NCI-H2196 treated with DMSO at 0.1 percent for 48 hours (cell line): ENCODE results near the gene COP1.

ENCODE experiments used
- DNase-seq: peaks from one replicate; lab custom pipeline; 2025; ENCODE audit not compliant: unreplicated experiment; lab: John Stamatoyannopoulos, UW

The COP1 gene

GRCh38 chr1:175978476-175978875, 228.6 kb downstream of the COP1 start:
- DNase-seq = no peak

DNA sequence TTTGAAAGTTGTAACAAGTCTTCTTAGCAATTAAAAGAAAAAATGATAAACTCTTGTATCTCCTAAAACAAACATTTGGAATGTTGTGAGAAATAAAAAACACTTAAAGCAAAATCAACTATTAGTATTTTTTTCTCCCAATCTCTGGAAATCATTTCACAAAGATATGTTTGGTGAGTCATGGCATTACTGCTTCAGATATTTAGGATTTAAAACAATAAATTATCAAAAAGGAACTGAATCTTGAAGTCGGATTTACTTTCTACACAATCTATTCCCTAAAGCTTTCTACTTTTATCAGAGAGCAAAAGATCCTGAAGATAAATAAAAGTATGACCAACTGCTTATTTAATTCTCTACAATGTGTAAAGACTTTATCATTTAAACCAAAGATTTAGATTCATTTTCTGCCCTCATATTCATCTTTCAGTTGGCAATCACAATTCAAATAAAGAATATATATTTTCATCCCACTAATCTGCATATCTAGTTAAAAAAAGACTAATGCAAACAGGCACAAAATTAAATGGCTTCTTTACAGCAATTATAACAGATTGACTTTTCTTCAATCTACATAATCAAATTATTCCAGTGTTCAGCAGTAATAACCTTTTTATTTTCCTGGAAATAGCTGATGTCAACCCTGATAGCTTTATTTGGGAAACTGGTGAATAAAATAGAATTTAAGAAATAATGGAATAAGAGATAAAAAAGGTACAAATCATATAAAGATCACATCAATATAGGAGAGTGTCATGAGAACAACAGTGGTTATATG, 230.0 kb downstream of the COP1 start:
- DNase-seq = no peak

DNA sequence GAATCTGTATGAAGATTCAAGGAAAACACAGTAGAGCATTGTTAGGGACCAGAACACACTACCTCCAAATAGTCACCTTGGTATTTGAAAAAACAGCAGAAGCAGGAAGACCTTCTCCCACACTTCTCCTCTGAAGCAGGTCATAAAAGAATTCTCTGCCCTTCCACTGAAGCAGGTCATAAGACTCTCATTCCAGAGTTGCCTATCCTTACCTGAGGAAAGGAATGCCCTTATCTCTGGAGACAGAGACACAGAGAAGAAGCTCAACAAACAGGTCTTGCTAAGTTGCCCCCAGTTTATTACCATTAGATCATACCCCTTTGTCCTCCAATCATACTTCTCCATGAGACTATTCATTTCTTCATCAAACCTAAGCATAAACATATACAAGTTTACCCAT, 237.9 kb downstream of the COP1 start:
- no peak for DNase-seq

DNA sequence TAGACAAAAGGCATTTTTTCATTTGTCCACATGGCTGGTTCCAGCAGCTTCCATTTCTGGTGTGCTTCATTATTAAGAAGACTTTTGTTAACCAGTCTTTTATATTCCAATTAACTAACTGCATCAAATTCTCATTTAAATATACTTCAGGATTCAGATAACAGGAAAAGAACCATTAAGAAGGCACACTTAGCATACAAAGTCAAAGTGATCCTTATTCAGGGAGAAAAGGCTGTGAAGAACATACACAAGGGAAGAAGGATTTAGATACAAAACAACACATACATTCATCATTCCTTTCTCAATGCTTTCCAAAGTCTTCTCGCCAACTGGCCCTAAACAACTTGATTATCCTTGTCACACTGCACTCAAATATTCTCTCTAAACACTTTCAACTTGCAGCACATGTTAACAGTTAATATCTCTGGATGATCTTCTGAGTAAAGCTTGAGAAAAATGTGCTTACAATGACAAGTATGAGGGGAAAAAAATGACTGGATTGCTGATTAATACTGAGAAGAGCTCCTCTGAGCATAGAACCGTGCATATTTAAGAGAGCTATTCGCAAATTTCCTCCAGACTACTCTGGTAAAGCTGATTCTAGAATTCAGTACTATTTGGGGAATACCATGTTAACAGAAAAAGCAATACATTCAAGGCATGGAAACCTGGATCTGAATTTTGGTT, 238.5 kb downstream of the COP1 start:
- no peak for DNase-seq

GRCh38 chr1:175963740-175964139, 243.3 kb downstream of the COP1 start:
- no peak for DNase-seq

DNA sequence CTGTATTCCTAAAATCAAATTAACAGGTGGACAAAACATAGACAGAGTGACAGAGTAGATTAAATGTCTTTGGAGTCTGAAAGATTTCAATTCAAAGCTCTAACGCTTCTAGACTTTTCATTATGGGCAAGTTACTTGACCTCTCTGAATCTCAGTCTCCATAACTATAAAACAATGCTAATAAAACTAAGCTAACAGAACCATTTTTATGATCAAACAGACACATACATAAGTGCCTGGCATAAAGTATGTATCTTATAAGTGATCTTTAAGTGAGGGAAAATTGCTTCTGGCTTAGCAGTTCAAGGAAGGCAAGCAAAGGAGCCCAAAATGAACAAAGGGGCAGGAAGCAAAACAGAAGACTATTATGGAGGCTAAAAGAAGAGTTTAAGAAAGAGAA, 246.9 kb downstream of the COP1 start:
- DNase-seq = no peak

DNA sequence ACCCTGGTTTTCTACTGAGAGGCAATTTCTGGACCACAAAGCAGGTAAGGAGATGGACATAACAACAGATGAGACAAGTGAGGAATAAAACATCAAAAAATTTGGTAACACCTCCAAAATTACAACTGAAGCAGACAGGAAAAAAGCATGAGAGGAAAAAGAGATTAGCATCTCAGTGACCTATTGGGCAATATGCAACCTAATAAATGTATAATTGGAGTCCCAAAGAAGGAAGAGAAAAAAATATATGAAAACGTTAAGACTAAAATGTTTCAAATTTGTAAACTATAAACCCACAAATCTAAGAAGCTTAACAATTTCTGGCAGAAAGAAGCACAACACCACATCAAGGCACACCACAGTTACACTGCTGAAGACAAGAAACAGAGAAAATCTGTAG, 255.5 kb downstream of the COP1 start:
- DNase-seq = no peak

- DNase-seq = no peak
These were observed 259.3 kb downstream of the COP1 start for GRCh38 chr1:175947771-175948170.

GRCh38 chr1:175944591-175944990, 262.5 kb downstream of the COP1 start:
- no peak for DNase-seq

DNA sequence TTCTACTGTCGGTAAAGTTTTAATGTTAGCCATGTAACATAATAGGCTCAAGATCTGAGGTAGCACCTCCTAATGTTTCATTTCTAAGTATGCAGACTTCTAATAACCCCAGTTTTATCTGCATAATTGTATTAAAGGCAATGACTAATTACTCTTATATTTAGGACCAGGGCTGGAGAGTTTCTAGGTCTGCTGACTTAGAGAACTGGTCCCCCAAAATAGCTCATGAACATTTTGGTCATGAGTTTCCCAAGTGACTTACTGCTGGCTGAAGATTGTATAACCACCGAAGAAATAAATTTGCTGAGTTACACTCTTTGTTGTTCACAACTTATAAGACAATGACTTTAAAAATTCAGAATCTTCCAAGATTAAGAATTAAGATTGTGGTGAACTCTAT, 265.9 kb downstream of the COP1 start:
- no peak for DNase-seq

- no peak for DNase-seq
These were observed 270.4 kb downstream of the COP1 start for GRCh38 chr1:175936736-175937135.

DNA sequence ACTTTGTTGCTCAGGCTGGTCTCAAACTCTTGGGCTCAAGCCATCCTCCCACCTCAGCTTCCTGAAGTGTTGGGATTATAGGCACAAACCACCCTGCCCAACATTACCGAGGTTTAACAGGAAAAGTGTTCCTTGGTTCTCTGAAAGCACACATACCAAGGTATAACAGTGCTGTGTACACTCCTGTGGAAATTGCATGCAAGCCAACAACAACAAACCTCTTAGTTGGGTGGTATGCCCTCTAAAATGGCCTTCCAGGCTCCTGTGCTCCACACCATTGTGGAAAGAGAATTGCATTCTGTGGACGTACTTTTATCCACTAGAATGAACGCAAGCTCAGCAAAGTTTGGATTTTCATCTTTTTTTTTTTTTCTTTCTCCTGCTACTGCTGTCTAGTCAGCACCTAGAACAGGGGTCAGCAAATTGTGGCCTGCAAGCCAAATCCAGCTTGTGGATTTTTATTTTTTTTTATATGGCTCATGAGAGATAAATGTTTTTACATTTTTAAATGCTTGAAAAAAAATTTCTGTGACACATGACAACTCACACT, 271.4 kb downstream of the COP1 start:
- DNase-seq = no peak

DNA sequence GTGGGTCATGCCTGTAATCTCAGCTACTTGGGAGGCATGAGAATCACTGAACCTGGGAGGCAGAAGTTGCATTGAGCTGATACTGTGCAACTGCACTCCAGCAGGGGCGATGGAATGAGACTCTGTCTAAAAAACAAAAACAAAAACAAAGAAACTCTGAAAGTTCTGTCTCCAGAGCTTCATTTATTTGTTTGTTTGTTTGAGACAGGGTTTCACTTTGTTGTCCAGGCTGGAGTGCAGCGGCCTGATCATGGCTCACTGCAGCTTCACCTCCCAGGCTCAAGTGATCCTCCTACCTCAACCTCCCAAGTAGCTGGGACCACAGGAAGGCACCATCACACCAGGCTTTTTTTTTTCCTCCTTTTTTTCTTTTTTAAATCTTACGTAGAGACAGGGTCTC, 271.9 kb downstream of the COP1 start:
- DNase-seq = no peak

DNA sequence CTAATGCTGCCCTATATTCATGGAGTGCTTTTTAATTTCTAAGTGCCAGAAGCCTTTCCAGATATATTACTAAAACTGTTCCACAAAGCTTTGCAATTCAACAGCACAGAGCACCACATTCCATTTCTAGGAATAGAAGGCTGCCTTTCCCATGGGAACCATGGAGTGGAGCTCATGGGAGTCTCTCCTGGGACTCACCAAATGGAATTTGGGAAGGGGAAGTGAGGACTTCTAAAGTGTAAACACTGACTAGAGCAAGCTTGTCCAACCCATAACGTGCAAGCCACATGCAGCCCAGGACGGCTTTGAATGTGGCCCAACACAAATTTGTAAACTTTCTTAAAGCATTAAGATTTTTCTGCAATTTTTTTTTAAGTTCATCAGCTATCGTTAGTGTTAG, 273.3 kb downstream of the COP1 start:
- DNase-seq = no peak

- no peak for DNase-seq
These were observed 279.1 kb downstream of the COP1 start for GRCh38 chr1:175927944-175928343.

GRCh38 chr1:175922254-175922881, 284.7 kb downstream of the COP1 start:
- no peak for DNase-seq

DNA sequence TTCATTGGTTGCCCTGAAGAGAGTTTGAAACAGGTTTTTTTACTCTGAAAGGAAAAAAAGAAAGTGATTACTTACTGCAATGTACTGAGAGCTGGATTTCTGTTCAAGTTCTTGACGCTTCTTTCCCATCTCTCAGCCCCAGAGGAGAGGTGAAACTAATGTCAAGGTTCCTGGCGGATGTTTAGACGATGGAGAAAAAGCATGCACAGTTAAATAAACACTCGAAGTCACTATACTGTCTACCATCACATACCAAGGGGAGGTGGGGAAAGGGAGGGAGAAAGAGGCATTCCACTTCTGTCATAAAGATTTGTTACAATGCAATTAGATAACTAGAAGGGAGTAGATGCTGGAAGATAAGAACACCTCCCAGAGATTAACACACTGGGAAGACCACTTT, 286.7 kb downstream of the COP1 start:
- DNase-seq = no peak

GRCh38 chr1:175919001-175919400, 288.1 kb downstream of the COP1 start:
- DNase-seq = no peak

- no peak for DNase-seq
These were observed 288.7 kb downstream of the COP1 start for GRCh38 chr1:175918364-175918801.

DNA sequence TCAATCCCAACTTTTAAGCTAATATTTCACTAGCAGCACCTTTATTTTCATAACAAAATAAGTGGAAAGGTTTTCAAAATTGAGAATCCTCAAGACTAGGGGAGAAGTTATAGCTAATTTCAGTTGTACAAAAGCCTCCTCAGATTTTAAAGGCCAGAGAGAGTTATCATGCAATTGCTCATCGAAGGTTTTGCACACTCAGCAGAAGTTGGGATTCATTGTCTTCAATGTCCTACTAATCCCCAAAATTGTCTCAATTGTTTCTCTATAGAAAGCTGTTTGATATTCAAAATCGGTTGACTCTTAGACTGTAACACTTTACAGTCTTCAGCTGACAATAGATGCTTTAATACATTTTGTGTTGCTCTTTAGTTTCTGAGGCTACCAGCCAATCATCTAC, 293.0 kb downstream of the COP1 start:
- no peak for DNase-seq

- no peak for DNase-seq
These were observed 295.9 kb downstream of the COP1 start for GRCh38 chr1:175911138-175911537.

DNA sequence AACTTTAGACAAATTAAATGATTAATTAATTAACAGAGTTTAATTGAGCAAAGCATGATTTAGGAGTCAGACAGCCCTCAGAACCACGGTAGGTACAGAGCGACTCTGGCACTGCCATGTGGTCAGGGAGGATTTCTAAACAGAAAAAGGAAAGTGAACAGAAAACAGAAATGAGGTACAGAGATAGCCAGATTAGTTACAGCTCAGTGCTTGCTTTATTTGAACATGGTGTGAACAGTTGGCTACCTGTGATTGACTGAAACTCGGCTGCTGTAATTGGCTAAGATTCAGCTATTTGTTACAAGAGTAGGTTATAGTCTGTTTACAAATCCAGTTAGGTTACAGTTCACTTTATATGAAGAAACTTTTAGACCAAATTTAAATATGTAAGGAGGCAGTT, 300.7 kb downstream of the COP1 start:
- DNase-seq = no peak
